RCC 7860 (cell line): ENCODE measurements around the gene ST6GAL1.
"Not testable (repeated sequence)": the region's sequence is repeated elsewhere in the genome, so short reads cannot be mapped to it uniquely, and the experiment has no call there.

Experiments used
- DNase-seq: peaks from one replicate; pipeline ENCODE4 v3.0.0-alpha.2; 2015; ENCODE audit warnings: low spot score
- FAIRE-seq: peaks from 2 replicates; lab custom pipeline; 2012; peaks lifted over from hg19 to GRCh38; lab: Jason Lieb, UNC

The ST6GAL1 gene

DNA sequence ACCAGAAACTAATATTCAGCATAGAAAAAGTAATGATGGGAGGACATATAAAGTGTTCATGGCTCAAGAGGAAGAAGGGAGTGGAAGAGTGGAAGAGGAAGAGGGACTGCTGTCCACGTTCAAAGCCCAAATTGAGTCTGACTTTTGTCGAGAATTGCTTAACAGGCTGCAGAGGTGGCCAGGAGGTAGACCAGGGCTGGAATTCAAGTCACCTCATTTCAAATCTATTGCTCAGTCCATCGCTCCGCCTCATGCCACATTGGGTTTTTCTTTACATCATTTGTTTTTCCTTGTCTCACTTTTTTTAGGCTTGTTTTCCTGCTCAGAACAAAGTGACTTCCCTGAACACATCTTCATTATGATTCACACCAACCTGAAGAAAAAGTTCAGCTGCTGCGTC lies 112.0 kb downstream of the ST6GAL1 start:
- DNase-seq, result no peak
- no peak for FAIRE-seq

GRCh38 chr3:187042874-187043458 lies 112.6 kb downstream of the ST6GAL1 start:
- no peak for FAIRE-seq
- DNase-seq, result no peak

DNA sequence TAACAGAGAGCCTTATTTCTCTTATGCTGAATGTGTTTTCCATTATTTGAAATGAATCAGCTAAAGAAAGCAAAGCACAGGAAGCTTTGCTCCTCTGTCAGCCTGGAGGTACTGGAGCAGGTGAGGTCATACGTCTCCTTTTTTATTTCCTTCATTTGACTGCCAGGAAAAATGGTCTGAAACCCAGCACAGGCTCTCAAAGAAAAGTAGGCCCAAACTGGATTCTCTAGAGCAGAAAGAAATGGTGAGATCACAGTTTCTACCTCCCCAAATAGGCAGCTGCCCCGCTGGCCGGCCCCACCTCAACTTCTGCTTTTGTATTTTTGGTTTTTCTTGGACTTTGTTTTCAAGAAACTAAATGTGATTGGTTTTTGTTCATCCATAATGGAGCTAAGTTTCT lies 113.9 kb downstream of the ST6GAL1 start:
- FAIRE-seq, result no peak
- no peak for DNase-seq

- DNase-seq, result no peak
- FAIRE-seq, result no peak
Measured at GRCh38 chr3:187044867-187045552, 114.7 kb downstream of the ST6GAL1 start.

- DNase-seq (no peak), FAIRE-seq (no peak)
Measured at GRCh38 chr3:187046033-187046432, 115.7 kb downstream of the ST6GAL1 start.

GRCh38 chr3:187049462-187050101 lies 119.3 kb downstream of the ST6GAL1 start:
- FAIRE-seq (no peak), DNase-seq (no peak)

DNA sequence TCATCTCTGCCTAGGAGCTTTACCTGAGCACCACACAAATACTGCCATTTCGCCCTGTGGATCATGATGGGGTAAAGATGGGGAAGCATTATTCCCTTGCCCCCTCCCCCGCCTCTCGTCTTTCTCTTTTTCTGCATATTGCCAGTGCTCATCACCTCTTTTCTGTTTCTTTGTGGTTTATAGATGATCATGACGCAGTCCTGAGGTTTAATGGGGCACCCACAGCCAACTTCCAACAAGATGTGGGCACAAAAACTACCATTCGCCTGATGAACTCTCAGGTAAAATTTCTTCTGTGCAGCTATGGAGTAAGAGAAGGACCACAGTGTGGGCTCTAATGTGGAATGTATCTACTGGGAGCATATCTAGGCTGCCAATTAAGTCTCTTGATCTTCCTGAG lies 120.7 kb downstream of the ST6GAL1 start:
- DNase-seq, result no peak
- FAIRE-seq, result no peak

- no peak for FAIRE-seq
- DNase-seq, result no peak
Measured at GRCh38 chr3:187051724-187052366, 121.5 kb downstream of the ST6GAL1 start.

DNA sequence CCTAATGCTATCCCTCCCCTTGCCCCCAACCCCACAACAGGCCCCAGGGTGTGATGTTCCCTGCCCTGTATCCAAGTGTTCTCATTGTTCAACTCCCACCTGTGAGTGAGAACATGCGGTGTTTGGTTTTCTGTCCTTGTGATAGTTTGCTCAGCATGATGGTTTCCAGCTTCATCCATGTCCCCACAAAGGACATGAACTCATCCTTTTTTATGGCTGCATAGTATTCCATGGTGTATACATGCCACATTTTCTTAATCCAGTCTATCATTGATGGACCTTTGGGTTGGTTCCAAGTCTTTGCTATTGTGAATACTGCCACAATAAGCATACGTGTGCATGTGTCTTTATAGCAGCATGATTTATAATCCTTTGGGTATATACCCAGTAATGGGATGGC lies 122.1 kb downstream of the ST6GAL1 start:
- FAIRE-seq, DNase-seq: not testable (repeated sequence)

DNA sequence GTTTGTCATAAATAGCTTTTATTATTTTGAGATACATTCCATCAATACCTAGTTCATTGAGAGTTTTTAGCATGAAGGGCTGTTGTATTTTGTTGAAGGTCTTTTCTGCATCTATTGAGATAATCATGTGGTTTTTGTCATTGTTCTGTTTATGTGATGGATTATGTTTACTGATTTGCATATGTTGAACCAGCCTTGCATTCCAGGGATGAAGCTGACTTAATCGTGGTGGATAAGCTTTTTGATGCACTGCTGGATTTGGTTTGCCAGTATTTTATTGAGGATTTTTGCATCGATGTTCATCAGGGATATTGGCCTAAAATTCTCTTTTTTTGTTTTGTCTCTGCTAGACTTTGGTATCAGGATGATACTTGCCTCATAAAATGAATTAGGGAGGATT lies 124.1 kb downstream of the ST6GAL1 start:
- FAIRE-seq, DNase-seq: not testable (repeated sequence)

DNA sequence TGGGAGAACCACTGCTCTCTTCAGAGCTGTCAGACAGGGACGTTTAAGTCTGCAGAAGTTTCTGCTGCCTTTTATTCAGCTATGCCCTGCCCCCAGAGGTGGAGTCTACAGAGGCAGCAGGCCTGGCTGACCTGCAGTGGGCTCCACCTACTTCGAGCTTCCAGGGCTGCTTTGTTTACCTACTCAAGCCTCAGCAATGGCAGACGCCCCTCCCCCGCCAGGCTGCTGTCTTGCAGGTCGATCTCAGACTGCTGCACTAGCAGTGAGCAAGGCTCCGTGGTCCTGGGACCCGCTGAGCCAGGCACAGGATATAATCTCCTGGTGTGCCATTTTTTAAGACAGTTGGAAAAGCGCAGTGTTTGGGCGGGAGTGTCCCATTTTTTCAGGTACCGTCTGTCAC lies 127.5 kb downstream of the ST6GAL1 start:
- not testable (repeated sequence) for FAIRE-seq, DNase-seq

- no peak for DNase-seq
- FAIRE-seq, result no peak
Measured at GRCh38 chr3:187061748-187062147, 131.4 kb downstream of the ST6GAL1 start.

DNA sequence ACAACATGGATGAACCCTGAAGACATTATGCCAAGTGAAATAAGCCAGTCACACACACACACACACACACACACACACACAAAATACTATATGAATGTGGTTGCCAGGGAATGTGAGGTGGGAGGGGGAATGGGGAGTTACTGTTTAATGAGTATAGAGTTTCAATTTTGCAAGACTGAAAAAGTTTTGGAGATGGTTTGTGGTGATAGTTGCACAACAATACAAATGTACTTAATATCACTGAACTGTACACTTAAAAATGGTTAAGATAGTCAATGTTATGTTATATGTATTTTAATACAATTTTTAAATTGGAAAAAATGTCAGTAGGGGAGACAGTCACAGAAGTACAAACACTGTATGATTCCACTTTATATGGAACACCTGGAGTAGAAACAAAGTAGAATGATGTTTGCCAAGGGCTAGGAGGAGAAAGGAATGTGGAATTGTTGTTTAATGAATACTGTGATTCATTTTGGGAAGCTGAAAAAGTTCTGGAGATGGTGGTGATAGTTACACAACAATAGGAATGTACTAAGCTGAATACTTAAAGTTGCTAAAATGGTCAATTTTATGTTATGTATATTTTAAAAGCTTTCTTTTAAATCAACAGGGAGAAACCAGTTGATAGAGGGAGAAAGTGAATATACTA lies 132.3 kb downstream of the ST6GAL1 start:
- no peak for DNase-seq
- FAIRE-seq, result no peak

- FAIRE-seq (no peak), DNase-seq (no peak)
Measured at GRCh38 chr3:187063286-187064121, 133.2 kb downstream of the ST6GAL1 start.

DNA sequence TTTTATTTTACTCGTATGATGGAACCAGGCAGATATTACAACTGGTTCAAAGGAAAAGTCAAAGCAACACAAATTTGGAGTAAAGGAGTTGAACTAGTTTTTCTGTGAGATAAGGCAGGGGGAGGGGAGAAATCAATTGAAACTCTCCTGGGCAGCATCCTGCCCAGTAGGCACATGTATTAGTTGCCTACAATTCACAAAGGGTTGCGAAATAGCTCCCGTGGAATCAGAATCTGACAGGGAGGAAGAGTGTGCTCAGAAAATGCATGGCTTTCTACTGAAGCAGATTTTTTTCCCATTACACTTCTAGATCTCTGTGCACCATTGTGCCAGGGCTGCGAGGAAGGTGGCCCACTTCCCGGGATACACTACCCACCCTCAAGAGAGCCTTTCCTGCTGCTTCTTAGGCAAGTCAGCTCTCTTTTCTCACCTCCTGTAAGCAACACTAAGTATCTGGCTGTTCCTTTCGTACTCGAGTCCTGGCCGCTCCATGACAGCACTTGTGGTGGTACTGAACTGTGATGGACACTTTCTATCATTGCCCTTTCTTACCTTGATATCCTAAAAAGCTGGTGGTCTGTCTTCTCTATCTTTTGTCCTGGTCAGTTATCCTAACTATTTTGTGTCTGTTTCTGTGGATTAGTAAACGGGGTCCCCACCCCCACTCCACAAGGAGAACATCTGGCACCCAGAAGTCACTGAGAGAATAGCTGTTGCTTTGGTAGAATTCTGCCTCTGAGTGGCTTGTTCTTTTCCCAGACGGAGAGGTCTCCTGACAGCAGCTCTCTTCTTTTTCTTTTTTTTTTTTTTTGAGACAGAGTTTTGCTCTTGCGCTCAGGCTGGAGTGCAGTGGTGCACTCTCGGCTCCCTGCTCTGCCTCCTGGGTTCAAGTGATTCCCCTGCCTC lies 134.1 kb downstream of the ST6GAL1 start:
- FAIRE-seq (no peak), DNase-seq (no peak)

DNA sequence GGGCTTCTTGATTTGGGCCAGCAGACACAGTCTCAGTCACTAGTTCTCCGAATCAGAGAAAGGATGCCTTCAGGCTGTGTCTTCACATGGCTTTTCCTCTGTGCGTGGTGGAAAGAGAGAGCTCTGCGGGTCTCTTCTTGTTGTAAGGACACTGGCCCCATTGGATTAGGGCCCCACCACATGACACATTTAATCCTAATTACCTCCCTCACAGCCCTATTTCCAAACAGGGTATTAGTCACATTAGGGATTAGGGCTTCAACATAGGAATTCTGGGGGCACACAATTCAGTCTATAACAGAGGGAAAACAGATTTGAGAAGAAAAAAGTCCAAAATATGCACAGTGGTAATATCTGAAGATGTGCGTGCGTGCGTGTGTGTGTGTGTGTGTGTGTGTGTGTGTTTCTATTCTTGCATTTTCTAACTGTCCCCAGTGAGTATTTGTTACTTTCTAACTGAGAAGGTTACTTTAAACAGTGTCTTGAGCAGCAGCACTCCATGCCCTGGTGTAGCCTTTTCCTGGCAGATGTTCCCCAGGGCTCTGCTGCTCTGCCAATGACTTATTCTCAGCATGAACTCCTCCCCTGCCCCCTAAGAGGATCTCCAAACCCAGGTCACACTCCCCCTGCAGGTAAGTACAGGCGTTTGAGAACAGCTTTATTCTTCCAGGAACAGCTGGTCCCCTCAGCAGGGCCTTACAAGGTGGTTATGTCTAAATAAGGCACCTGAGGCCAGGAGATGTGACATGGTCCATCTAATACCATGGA lies 136.1 kb downstream of the ST6GAL1 start:
- no peak for DNase-seq
- no peak for FAIRE-seq

DNA sequence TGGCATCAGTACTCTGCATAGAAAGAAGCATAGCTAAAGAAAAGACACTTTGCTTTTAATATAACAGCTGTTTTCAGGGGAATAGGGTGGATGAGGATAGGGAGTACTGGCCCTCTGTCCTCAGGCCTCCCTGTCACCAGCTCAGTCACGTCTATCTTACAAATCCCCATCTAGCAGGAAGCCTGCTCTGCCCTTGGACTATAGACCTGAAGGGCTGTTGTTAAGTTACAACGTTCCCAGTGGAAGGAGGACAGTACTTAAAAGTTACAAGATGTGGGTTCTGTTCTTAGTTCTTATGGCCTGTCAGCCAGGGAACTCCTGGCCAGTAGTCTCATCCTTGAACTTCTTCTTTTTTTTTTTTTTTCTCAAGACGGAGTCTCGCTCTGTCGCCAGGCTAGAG lies 138.5 kb downstream of the ST6GAL1 start:
- DNase-seq, result no peak

GRCh38 chr3:187069857-187070516 lies 139.7 kb downstream of the ST6GAL1 start:
- no peak for FAIRE-seq
- no peak for DNase-seq

More for the DNA sequence above, 138.5 kb downstream of the ST6GAL1 start:
- FAIRE-seq, result no peak
